ENCODE measurements around the gene GAD1. TPM values are rescaled to one million over a fixed set of nuclear protein-coding genes. Genes with fewer than 3 reads are reported as not detected.

GAD1 gene
- total and polyA plus RNA-seq, 11 donors: 0.04 to 0.51 (median 0.35) TPM; not detected in 7

GRCh38 chr2:170819680-170820664 lies 3.3 kb downstream of the GAD1 start:
- intact Hi-C loops (cut with DNase I): loop anchor here in 7 of 10 donors (5.0 to 10.0 kb wide), 6 partner anchors 415 to 585 kb away; no protein-coding TSS in a partner anchor
- H3K27me3 ChIP-seq: peaks cover 70 to 99% (median 95%) of the 10 kb centered on the region in 9 donors
- DNase-seq (no peak), ATAC-seq (no peak)
- no peak overlapping the region for H3K27ac ChIP-seq
- WGBS, 4 donors: 8 to 10% (median 8%) methylated on average over 35 to 45 of the region's 45 CpGs
- peaks cover 28 to 86% (median 70%) of the 10 kb centered on the region in 12 donors for H3K4me1 ChIP-seq
- H3K9me3 ChIP-seq: no peaks in the 10 kb centered on the region
- no peak for TF ChIP-seq POLR2A (IDR thresholded peaks at IDR 0.05)
- TF ChIP-seq, protein P1, sequence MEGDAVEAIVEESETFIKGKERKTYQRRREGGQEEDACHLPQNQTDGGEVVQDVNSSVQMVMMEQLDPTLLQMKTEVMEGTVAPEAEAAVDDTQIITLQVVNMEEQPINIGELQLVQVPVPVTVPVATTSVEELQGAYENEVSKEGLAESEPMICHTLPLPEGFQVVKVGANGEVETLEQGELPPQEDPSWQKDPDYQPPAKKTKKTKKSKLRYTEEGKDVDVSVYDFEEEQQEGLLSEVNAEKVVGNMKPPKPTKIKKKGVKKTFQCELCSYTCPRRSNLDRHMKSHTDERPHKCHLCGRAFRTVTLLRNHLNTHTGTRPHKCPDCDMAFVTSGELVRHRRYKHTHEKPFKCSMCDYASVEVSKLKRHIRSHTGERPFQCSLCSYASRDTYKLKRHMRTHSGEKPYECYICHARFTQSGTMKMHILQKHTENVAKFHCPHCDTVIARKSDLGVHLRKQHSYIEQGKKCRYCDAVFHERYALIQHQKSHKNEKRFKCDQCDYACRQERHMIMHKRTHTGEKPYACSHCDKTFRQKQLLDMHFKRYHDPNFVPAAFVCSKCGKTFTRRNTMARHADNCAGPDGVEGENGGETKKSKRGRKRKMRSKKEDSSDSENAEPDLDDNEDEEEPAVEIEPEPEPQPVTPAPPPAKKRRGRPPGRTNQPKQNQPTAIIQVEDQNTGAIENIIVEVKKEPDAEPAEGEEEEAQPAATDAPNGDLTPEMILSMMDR (IDR thresholded peaks at IDR 0.05): no peak
- H3K4me3 ChIP-seq: peak overlapping the region in 8 of 12 donors; percentile 1 to 41 (median 26)
- H3K36me3 ChIP-seq: no peaks in the 10 kb centered on the region

- Histone ChIP-seq H3K27me3 (peaks cover 62 to 98% (median 87%) of the 10 kb centered on the region in 9 donors), H3K4me1 (peaks cover 20 to 77% (median 63%) of the 10 kb centered on the region in 12 donors), H3K27ac (no peak overlapping the region), H3K9me3 (no peaks in the 10 kb centered on the region), H3K36me3 (no peaks in the 10 kb centered on the region), H3K4me3 (peak overlapping the region in 11 of 12 donors; percentile 3 to 51 (median 32))
- DNase-seq: no peak
- TF ChIP-seq, protein P1 (IDR thresholded peaks at IDR 0.05): no peak
- no peak for TF ChIP-seq POLR2A (IDR thresholded peaks at IDR 0.05)
- intact Hi-C loops (cut with DNase I): no loop called here
- no peak for ATAC-seq
- 9 to 12% (median 11%) methylated on average over 18 of the region's 18 CpGs for WGBS, 4 donors
These were observed 4.3 kb downstream of the GAD1 start for GRCh38 chr2:170820757-170821530.

GRCh38 chr2:170821531-170822289 lies 5.0 kb downstream of the GAD1 start:
- peaks cover 17 to 70% (median 55%) of the 10 kb centered on the region in 12 donors for H3K4me1 ChIP-seq
- H3K27ac ChIP-seq: no peak overlapping the region
- WGBS, 4 donors: 4 to 7% (median 4%) methylated on average over 16 to 40 of the region's 40 CpGs
- H3K36me3 ChIP-seq: no peaks in the 10 kb centered on the region
- TF ChIP-seq POLR2A (IDR thresholded peaks at IDR 0.05): no peak
- TF ChIP-seq, protein P1 (IDR thresholded peaks at IDR 0.05): no peak
- no peaks in the 10 kb centered on the region for H3K9me3 ChIP-seq
- peak overlapping the region in 10 of 12 donors; percentile 18 to 55 (median 39) for H3K4me3 ChIP-seq
- peaks cover 58 to 98% (median 82%) of the 10 kb centered on the region in 9 donors for H3K27me3 ChIP-seq
- ATAC-seq (no peak), DNase-seq (no peak)
- intact Hi-C loops (cut with DNase I): no loop called here
